GM19468 (cell line): ENCODE measurements around the gene ZBED2.
"Not testable (repeated sequence)": the region's sequence is repeated elsewhere in the genome, so short reads cannot be mapped to it uniquely, and the experiment has no call there.

ENCODE experiments used
- ATAC-seq: cut with Tn5 transposase; IDR thresholded peaks from one replicate; pipeline ENCODE4 v1.9.1; 2021; ENCODE audit warnings: mild to moderate bottlenecking, moderate library complexity, moderate number of reproducible peaks; ENCODE audit not compliant: unreplicated experiment; ENCODE audit errors: extremely low read depth

The ZBED2 gene, protein sequence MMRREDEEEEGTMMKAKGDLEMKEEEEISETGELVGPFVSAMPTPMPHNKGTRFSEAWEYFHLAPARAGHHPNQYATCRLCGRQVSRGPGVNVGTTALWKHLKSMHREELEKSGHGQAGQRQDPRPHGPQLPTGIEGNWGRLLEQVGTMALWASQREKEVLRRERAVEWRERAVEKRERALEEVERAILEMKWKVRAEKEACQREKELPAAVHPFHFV

DNA sequence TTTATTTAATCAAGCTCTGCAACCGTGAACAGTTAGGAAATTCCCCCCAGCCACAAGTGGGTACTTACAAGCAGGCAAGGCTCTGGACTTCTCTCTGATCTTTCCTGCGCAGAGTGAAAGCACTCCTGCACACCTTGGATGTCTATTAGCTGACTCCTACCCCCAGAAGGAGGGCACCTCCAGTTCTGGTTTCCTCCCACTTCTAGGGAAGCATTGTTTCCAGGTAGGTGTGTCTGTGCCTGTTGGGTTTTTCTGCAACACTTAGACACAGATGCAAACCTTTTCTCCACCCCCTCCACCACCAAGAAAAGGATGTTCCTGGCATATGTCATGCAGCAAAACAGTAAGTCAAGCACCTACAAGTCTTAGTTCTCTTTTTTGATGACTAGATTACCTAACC is at the start of gene ZBED2:
ZBED2 (minus strand) TSS at position 115 of the 400 bp plus-strand sequence. CDS start 1,145 bp downstream, outside the sequence.
- ATAC-seq = no peak

DNA sequence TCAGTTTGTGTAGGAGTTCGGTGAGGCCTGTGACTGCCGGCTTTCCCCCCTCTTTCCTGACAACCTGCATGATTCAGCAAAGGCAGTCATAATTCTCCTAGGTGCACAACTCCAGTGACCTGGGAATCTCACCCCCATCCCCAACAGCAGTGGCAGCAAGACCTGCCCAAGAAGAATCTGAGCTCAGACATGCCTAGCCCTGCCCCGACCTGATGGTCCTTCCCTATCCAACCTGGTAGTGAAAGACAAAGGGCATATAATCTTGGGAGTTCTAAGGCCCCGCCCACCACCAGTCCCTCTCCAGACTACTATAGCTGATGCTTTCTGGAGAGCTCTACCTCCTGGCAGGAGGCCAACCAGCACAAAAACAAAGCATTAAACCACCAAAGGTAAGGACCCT is 44.2 kb upstream of the ZBED2 start:
- no peak for ATAC-seq

DNA sequence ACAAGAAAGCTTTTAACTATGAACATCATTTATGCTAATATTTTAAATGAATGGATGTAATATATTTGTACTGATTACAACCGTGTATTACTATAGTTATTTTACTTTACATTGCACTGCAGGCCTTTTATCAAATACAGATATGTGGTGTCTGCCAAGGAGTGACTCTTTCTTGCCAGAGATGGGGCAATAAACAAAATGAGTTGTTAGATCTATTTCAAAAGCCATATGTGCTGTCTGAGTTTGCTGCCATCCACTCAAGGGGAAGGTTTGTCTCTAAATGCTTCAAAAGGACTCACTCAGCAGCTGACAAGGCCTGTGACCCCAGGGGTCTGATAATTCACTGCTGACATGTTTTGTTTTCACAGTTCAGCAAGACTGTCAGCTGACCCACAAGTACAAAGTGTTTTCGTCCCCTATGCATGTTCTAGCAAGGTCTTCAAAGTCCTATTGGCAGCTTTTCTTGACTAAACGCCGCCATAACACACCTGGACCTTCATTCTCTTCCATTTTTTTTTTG is 41.3 kb upstream of the ZBED2 start:
- ATAC-seq = no peak

DNA sequence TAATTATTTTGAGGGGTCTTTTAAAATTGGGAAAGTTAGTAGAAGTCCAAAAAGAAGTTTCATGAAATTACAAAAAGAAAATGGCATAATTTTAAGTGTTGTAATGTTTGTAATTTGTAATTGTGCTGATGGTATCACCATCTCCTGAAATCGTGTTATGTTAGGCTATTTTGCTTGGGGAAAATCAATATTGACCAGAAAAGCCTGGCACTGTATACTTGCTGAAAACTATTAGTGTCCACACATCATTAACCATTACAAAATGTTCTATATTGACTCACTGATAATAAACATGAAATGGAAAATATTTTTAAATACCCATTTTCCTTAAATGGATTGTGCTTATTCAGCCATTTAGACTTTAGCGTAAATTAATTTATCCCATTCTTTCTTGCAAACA is 40.3 kb upstream of the ZBED2 start:
- no peak for ATAC-seq

DNA sequence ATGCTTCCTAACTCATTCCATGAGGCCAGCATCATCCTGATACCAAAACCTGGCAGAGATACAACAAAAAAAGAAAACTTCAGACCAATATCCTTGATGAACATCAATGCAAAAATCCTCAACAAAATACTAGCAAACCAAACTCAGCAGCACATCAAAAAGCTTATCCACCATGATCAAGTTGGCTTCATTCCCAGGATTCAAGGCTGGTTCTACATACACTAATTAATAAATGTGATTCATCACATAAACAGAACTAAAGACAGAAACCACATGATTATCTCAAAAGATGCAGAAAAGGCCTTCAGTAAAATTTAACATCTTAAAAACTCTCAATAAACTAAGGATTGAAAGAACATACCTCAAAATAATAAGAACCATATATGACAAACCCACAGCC is 35.5 kb upstream of the ZBED2 start:
- not testable (repeated sequence) for ATAC-seq

DNA sequence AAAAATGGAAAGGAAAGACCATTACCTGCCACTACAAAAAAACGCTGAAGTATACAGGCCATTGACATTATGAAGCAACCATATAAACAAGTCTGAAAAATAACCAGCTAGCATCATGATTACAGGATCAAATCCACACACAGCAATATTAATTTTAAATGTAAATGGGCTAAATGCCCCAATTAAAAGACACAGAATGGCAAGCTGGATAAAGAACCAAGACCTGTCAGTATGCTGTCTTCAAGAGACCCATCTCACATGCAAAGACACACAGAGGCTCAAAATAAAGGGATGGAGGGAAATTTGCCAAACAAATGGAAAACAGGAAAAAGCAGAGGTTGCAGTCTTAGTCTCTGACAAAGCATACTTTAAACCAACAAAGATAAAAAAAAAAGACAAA is 33.9 kb upstream of the ZBED2 start:
- not testable (repeated sequence) for ATAC-seq

DNA sequence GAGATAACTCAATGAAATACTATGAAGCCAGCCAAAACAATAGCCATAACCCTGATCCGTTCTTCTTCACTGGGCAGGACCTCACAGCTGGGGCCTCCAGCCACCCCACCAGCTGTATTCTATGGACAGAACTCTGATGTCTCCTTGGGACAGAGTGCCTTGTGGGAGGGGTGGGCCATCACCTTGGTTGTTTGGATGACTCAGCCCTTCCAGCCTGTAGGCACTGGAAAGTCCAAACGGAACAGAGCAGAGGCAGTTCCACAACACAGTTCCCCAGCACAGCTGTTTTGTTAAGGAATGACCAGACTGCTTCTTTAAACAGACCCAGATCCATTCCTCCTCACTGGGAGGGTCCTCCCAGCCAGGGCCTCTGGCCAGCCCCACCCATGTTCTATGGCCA is 31.9 kb upstream of the ZBED2 start:
- ATAC-seq = no peak

DNA sequence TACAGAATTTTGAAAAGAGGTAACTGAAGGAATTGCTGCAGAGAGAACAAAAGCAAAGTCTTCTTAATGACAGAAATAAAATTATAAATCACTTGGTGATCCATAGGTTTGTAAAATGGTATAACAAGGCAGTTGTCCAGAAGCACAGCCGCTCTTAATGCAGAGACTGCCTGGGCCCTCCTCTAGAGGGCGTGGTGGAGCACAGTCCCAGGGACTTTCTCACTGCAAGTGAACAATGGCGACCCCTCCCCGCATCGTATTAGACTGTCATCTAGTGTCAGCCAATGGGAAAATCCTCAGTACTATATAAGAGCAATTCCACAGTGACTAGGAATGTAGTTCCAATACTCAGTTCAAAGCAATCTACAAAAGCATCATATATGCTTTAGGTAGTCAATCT is 26.4 kb upstream of the ZBED2 start:
- ATAC-seq = no peak

DNA sequence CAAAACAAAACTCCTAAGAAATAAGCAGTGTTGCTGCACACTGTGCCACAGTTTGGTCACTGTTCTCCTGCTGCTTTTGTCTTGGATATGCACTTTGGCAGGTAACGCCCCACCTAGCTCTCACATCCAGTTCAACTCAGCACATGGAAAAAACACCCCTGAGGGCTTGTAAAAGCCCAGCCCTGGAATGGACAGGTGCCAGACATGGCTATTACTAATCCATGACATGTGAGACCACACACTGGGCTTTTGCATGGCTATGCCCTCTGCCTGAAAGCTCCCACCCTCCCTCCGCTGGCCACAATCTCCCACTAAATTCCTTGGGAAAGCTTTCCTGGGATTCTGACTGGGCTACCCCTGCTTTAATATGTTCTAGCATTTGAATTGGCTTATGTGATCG is 24.7 kb upstream of the ZBED2 start:
- no peak for ATAC-seq

DNA sequence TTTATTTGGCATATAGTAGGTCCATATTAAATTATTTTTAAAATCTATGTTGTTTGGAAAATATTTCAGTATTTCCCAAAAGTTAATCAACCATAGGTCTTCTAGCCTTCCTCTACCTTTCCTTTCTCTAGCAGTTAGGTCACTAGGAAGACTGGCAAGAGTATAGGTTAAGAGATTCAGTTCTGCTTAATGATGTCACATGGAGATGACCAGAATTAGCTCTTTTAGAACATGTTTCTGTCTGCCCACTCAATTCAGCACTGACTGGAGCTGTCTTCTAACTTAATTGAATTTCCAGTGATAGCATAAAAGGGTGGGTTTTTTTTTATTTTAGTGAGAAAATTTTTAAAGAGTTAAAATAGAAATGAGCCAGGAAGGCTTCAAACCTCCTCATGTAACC is 23.8 kb upstream of the ZBED2 start:
- ATAC-seq = no peak

DNA sequence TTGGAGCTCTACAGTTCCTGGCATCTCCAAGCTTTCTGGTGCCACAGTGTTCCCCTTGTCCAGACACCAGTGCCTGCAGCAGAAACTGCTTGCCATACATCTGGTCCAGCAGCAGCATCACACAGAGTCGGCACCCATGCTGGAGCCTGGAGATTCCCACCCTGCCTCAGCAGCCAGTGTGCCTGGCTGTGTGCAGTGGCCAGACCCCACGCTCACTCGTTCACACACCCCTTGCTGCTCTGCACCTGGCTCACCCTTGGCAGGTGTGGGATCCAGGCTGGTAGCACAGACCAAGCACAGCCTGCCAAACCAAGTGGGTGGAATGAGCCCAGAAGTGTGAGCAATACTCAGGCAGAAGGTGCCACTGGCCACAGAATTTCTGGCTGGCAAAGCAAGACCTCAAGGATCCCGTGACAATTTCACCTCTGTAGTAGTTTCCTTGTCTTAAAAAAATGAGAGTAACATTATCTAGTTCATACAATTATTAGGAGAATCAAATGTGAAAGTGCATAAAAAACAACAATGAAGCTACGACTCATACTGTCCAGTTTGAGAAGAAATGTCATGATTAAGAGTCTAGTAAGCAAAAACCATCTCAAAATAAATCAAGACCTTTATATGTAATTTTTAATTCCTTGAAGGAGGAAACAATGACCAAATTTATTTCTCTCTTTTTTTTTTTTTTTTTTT is 22.9 kb upstream of the ZBED2 start:
- no peak for ATAC-seq

DNA sequence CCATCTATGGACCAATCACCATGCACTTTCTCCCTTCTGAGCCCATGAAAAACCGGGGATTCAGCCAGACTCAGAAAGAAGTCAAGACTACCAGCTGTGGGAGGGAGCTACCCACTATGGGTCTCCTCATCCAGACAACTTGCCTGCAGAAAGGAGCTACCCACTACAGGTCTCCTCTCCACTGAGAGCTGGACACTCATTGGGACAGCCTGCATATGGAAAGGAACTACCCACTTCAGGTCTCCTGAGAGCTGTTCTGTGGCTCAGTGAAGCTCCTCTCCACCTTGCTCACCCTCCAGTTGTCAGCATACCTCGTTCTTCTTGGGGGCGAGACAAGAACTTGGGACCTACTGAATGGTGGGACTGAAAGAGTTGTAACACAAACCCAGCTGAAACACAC is 22.3 kb upstream of the ZBED2 start:
- no peak for ATAC-seq

DNA sequence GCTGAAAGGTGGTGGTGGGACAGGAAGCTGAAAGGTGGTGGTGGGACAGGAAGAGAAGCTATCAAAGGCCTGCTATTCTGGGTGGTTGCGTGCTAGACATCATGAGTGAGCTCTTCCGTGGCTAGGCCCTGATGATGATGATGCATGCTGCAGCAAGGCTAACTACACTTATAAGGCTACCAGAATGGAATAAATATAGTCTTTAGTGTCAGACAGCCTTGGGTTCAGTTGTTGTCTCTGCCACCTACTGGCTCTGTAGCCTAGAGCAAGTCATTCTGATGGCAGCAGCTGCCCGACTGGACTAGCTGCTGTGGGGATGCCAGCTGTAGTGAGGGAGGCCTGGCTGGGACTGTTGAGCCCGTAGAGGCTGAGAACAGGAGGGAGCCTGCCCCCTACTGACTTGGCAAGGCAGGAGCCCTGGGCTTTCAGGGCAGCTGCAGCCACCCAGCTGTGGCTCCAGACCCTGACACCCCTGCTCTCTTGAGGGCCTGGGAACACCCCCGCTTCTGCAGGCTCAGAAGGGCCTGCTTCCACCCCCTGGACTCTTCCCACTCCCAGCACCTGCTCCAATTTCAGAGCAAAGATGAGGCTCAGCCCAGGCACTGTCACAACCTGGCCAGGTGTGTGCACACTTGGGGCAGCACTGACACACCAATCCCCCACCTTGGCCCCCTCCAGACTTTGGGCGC is 21.4 kb upstream of the ZBED2 start:
- ATAC-seq = peak; percentile 91

DNA sequence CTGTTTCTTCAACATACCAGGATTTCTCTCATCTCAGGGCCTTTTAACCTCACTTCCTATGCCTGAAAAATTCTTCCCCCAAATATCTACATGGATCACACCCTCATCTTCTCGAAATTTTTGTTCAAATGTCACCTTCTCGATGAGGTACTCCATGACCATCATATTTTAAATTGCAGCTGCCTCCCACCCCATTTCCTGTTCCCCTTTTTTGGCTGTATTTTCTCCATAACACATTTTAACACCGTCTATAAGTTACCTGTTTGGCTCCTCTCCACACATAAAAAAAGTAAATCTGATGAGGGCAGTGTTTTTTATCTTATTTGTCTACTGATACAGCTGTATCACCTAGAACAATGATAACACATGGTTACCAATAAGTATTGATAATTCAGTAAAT is 20.7 kb upstream of the ZBED2 start:
- ATAC-seq = no peak

DNA sequence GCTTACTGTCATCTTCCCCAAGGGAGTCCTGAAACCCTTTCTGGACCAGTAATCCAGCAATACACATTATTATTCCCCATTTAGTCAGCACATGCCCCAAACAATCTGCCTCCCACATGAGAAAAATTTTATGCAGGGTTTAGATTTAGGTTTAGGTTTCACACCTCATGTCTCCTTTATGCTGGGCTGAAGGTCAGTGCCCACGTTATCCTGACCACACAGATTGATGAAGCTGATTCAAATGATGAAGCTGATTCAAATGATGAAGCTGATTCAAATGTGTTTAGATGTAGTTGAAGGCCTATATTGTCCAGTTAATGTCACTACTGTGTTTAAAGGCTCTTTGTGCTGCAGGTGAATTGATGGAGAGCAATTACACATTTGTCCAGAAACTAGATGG is 18.1 kb upstream of the ZBED2 start:
- ATAC-seq = no peak

DNA sequence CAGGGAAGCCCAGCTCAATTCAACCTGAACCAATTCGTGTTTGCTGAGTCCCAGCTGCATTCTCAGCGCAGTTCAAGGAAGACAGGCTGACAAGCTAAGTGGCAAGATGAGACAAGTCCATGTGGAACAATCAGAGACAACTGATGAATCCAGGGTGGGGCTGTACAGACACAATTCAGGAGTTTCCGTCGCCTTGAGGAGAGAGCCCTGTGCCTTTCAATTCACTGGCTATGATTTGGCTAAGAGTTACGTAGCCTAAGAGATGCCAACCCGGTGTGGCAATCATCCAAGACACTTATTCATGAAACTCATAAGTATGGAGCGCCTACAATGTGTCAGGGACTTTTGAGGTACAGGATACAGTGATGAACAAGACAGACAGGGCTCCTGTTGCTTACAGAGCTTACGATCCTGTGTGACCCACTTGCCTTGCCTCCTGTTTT is 15.5 kb upstream of the ZBED2 start:
- ATAC-seq = no peak

DNA sequence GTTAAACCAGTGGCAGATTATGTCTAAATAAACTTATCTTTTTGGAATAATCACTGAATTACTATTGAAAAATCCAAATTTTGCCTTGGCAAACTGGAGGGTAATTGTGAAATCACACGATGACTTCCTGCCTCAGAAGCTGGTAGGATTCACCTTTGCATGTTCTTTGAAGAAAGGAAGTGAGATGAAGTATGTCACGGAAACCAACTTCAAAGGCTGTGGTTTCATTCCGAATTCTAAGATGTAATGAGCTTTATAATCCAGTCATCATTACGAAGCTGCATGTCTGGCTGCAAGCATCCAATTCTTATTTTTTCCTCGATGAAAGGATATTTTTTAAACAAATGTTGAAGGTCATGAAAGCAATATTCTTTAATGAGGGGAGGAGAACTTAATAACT is 15.0 kb upstream of the ZBED2 start:
- ATAC-seq = peak; percentile 98

DNA sequence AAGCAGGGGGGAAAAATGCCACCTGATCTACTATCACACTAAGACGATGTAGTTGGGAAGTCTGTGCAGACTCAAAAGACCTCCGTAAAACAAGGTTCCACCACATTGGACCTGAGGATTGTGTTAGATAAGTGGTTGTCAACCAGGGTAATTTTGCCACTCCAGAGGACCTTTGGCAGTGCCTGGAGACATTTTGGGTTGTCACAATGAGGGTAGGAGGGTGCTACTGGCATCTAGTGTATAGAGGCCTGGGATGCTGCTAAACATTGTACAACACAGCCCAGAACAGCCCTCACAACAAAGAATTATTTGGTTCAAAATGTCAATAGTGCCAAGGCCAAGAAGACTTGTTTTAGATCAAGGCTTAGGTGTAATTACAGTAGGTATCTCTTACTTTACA is 14.6 kb upstream of the ZBED2 start:
- ATAC-seq = no peak

DNA sequence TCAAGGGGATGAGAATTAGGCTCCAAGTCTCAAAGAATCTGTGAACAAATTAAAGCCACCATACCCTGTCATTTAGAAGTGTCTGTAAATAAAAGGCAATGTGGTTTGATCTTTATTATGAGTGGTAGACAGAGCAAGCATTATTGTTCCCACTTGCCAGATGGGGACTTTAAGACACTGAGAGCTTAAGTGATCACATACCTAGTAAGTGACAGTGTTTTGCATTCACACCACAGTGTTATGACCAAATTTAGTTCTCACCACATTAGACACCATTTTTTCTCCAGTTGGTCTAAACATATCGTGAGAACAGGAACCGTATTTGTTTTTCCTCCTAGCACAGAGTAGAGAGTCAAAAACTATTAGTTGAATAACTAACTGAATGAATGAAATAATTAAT is 13.2 kb upstream of the ZBED2 start:
- ATAC-seq = no peak

DNA sequence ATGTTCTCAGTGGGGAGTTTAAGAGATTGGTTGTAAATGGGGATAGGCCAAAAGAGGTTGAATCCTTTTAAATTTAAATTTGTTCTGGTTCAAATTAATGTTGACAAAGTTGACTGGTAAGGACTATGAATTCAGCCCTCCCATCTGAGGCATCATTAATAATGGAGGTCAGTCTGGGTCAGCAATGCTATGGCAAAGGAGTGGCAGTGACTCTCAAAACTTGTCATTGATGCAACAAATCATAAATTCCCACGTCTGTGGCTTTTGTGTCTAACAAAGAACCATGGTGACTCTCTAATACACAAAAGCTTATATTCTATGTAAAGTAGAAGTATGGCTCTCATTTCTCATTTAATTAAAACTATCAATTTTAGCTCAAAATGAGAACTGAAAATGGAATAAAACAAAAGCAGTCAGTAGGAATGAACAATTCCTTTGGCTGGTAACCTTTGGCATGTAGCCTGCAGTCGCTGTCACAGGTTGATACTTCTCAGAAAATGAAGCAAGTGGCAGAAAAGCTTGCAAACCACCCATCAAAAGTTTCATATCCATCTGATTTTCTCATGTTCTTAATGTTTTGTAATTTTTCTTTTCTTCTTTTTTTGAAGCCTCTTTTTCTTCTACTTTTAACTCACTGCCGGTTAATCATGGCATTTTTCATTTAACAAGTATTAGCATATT is 12.2 kb upstream of the ZBED2 start:
- no peak for ATAC-seq

DNA sequence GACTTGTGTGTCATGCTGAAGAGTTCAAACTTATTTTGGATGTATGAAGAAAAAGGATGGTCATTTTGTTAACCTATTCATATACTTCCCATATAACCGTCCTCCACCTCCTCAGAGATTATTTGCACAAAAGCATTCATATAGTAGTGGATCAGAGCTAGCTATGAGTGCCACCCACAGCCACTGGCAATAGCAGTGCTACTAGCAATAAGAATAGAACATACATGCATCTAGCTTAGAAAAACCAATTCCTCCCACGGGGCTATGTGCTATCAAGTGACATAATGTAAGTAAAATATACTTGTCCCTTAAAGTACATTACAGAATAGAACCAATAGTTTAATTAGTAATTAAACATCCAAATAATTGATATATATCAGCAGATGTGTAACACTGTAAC is 10.3 kb upstream of the ZBED2 start:
- no peak for ATAC-seq
